GM21737 (cell line): ENCODE results near the gene SHE.

Source experiments
- ATAC-seq: cut with Tn5 transposase; IDR thresholded peaks from one replicate; pipeline ENCODE4 v1.9.1; 2021; ENCODE audit warnings: mild to moderate bottlenecking, moderate library complexity; ENCODE audit not compliant: unreplicated experiment

Gene SHE

DNA sequence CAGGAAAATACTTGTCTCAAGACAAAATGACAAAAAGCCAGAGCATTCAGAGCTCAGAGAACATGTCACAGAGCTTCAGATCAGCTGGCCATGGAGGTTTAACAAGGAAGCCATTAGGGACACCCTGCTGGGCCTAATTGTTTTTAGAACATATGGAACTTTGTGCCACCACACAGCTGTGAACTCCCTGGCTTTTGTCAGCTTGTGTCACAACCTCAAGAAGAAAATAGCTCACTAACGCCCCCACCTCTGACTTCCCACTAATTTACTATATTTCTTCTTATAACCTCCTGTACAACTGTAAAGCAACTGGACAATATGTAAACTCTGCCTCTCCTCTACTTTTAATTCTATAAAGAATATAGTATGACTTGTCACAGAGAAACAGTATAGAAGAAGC is 21.2 kb downstream of the SHE start:
- ATAC-seq: no peak

DNA sequence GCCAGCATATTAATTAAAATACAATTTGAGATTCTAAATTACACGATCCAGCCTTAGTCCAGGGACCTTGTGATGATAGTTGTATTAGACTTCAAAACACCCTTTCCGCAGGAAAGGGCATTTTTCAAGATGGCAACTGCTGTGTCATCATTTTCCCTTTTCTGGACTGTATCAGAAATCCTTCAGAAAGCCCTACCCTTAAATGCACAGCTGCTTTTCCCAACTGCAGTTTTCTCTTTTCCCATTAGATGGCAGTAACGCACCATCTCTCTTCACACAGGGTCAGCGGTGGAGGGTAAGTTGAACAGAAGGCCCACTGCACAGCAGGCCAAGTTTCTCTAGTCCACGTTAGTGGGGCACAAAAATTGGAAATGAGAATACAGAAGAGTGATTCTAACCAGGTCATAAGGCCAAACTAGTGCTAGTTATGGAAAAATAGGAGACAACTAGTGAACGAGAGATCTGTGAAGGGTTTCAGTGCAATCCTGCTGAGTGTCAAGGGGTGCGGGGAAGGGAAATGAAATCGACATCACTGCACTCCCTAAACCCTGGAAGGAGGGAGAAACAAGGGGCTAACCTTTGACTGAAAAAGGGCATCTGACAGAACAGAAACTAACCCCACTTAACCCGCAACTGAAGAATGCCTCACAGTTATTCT is 22.3 kb downstream of the SHE start:
- no peak for ATAC-seq

DNA sequence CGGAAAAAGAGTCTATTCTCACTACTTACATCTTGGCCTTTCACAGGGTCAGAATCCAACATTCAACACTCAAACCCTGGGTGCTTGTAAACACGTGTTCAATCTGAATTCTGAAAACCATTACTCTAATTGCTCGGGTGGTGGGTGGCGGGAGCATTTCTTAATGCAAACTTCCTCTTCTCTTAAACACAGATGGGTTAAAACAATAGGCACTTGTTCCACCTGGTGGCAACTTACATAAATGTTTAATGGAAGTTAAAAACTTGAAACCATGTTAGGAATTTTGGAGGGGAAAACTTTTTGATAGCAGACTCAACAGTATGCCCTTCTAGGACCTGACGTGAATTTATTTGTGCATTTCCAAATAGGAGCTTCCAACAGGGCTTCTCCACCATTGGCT is 23.6 kb downstream of the SHE start:
- ATAC-seq: no peak

DNA sequence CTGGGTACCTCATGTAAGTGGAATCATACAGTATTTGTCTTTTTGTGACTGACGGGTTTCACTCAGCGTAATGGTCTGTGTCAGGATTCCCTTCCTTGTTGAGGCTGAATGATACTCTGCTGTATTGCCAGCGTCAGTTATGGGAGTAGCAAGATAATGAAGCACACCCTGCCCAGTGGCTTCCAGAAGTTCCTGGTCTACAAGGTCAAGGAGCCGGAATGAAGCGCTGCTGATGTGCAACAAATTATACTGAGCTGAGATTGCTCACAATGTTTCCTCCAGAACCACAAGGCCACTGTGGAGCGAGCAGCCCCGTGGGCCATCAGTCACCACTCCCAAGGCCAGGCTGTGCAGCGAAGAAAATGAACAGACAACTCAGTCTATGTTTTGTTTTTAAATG is 24.2 kb downstream of the SHE start:
- no peak for ATAC-seq

DNA sequence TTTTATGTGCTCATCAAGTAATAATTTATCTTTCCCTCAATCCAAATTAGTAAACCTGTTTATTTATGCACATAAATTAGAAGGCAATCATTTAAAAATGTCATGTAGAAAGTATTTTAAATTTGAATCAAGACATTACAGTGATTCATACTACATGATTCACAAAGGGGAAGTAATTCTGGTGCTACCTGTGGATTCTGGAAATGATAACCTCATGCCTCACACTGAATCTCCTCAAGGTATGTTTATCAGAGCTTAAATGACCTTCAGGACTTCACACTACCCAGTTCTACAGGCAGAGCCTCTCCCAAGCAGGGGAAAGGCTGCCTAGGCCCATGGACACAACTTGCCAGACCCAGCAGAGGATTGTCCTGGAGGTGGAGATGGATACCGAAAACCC is 25.4 kb downstream of the SHE start:
- ATAC-seq: no peak

DNA sequence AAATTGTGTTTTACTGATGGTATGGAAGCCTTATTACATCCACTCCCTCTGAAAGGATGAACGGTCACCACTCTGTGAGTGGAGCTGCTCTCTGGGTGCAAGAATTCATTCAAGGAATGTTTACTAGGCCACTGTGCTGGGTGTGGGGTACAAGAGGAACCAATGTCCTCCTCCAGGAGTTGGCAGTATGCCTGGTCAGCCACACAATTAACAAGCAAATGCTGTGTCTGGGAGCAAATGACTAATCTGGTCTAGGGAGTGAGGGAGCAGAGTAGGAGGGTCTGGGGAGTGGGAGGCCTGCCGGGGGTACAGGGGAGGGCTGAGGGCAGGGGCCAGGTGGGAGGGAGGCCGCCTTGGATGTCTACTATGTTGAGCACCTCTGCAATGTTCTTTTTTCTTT is 27.4 kb downstream of the SHE start:
- ATAC-seq: no peak

DNA sequence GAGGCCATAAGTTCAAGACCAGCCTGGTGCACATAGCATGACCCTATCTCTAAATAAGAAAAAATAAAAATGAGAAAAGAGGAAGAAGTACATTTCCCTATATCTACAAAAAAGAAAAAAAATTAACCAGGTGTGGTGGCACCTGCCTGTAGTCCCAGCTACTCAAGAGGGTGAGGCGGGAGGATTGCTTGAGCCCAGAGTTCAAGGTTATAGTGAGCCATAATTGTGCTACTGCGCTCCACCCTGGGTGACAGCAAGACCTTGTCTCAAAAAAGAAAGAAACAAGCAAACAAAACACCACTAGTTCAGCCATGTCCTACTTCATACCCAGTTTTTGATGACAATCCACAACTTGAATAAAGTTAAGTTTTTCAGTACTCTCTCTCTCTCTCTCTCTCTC is 30.9 kb downstream of the SHE start:
- ATAC-seq: no peak

DNA sequence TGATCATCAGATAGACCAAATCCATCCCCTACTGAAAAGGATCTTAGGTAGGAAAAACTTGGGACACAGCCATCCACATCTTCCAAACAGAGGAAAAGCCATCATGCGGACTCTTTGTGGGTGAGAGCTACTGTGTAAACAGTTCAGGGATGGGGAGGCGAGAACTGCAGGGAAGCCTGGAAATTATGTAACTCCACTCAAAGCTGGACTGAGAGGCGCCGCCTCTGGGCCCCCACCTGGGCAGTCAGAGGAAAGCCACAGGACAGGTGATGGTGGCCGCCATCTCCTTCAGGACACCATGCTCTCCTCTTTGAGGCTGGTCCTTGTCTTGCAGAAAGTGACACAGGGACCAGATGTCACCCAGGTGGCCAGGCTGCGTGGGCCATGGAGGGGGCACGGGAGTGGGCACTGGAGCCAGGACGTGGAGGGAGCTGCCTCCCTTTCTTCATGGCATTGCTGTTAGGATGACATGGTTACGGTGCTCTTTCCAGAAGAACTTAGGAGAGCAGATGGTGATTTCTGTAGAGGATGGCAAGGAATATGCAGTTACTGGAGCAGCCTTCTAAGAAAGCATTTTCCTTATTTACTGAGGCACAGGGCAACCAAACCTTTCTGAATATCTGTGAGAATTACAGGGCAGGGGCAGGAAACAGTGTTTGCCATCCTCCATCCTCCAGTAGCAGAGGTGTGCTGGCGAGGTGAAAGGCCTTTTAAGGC is 32.2 kb downstream of the SHE start:
- no peak for ATAC-seq

DNA sequence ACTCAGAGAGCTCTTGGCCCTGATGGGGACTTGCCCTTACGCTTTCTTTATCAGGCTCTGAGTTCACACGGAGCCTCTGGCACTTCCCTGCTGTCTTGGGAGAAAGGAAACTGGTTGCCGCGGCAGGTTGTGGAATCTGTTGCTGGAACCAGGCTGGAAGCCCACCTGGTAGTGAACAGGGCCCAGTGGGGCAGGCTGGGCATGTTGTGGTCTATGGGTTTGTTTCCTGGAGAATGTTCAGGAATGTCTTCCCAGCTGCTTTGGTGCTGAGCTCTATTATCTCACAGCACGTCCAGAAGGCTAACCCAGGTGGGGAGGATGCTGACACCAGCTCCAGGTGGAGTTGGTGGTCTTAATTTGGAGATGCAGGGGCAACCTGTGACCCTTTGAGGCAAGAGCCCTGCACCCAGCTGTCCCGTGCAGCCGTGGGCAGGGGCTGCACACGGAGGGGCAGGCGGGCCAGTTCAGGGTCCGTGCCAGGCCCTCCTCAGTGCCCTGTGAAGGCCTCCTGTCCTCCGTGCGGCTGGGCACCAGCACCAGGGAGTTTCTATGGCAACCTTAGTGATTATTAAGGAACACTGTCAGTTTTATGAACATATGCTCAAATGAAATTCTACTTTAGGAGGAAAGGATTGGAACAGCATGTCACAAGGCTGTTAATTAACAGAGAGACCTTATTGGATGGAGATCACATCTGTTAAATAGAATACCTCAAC is 33.5 kb downstream of the SHE start:
- ATAC-seq: no peak

DNA sequence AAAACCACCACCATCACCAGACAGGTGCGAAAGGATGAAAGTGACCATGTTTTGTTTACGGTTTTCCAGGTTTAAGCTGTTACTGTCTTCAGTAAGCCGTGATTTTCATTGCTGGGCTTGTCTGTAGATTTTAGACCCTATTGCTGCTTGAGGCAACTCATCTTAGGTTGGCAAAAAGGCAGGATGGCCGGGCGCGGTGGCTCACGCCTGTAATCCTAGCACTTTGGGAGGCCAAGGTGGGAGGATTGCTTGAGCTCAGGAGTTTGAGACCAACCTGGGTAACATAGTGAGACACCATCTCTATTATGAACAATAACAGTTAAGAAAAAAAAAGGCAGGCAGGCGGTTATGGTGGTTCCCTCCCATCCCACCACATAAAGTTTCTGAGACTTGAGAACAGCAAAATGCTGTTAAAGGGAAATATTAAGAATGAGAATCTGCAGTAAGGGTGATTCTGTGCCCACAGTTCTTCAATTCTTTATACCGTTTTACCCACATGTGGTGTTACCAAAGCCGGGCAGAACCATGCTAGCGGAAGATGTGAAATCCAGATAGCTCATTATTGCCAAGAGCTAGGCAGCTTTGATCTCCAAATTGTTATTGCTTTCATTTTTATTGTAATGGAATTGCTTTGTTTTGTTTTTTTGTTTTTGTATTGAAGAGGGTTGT is 34.6 kb downstream of the SHE start:
- ATAC-seq: no peak

DNA sequence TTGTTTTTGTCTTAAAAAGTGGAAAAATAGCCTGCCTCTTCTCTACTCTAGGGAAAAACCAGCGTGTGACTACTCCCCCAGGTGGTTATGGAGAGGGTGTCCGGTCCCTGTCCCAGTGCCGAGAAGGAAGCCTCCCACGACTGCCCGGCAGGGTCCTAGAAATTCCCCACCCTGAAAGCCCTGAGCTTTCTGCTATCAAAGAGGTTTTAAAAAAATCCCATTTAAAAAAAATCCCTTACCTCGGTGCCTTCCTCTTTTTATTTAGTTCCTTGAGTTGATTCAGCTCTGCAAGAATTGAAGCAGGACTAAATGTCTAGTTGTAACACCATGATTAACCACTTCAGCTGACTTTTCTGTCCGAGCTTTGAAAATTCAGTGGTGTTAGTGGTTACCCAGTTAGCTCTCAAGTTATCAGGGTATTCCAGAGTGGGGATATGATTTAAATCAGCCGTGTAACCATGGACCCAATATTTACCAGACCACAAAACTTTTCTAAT is 35.2 kb downstream of the SHE start:
- no peak for ATAC-seq

DNA sequence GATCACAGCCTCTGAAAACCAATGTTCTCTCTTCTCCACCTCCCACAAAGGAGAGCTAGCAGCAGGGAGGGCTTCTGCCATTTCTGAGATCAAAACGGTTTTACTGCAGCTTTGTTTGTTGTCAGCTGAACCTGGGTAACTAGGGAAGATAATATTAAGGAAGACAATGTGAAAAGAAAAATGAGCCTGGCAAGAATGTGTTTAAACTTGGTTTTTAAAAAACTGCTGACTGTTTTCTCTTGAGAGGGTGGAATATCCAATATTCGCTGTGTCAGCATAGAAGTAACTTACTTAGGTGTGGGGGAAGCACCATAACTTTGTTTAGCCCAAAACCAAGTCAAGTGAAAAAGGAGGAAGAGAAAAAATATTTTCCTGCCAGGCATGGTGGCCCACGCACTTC is 36.0 kb downstream of the SHE start:
- ATAC-seq: no peak

DNA sequence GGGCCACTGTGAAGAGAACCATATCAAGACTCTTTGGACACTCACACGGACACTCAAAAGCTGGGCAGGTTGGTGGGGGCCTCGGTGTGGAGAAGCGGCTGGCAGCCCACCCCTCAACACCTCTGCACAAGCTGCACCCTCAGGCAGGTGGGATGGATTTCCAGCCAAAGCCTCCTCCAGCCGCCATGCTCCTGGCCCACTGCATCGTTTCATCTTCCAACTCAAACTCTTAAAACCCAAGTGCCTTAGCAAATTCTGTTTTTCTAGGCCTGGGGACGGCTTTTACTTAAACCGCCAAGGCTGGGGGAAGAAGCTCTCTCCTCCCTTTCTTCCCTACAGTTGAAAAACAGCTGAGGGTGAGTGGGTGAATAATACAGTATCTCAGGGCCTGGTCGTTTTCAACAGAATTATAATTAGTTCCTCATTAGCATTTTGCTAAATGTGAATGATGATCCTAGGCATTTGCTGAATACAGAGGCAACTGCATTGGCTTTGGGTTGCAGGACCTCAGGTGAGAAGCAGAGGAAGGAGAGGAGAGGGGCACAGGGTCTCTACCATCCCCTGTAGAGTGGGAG is 36.5 kb downstream of the SHE start:
- ATAC-seq: no peak

DNA sequence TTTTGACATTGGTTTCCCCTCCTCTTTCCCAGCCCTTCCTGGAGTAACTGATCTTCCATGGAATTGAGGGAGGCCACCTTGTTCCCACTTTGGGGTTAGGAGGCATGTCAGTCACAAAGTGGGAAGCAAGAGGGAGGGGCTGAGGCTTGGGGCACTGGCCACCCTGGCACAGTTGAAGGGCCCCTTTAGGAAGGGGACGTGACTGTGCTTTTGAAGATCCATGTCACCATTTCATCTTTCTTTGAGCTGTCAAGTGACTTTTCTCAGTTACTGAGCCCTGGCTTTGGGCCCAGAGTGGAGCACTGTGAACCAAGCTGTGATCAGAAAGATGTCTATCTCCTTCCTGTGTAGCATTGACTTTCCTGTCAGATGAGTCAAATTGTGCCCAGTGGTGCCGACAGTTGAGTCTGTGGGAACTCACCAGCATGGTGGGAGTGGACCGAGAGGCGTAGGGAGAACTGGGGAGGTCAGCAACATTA is 38.7 kb downstream of the SHE start:
- no peak for ATAC-seq

DNA sequence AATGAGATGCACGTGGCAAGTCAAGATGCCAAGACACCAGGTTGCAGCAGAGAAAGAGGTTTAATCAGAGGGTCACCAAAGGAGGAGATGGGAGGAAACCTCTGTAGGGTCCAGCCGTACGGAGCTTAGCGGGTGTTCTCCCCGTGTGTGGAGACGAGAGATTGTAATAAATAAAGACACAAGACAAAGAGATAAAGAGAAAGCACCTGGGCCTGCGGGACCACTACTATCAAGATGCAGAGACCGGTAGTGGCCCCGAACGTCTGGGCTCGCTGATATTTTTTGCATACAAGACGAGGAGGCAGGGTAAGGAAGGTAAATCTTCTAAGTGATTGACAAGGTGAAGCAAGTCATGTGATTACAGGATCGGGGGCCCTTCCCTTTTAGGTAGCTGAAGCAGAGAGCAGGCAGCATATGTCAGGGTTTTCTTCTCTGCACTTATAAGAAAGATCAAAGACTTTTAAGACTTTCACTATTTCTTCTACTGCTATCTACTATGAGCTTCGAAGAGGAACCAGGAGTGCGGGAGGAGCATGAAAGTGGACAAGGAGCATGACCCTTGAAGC is 41.4 kb downstream of the SHE start:
- ATAC-seq: no peak

DNA sequence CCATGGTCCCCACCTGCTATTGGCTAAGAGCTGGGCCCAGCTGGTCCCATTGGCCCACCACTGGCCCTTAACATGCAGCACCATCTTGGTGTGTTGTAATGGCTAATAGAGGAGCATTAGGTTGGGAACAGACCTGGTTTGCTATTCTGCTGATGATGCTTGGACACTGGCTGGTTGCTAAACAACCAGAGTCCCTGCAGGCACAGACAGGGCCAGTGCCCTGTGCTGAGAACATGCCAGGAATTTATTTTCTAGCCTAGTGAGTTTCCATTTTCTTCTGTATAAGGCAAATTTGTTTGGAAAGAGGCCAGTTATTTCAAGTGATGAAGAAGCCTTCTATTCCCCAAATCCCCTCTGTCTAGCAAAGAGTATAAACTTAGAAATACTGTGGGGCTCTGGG is 43.1 kb downstream of the SHE start:
- no peak for ATAC-seq

DNA sequence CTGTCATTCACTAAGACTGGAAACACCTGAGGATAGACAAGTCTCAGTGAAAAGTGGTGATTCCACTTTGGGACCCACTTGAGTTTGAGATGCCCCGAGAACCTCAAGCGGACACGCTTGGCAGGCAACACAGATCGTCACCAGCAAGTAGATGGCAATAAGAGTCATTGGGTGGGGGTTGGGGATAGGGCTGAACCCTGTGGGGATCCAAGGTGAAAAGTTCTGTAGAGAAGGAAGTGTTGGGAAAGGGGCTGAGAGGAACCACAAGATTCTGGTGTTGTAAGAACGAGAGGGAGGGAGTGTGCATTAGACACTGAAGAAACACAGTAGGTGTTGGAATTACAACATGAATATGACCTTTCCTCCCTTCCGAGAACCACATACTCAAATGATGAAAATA is 45.6 kb downstream of the SHE start:
- ATAC-seq: no peak

DNA sequence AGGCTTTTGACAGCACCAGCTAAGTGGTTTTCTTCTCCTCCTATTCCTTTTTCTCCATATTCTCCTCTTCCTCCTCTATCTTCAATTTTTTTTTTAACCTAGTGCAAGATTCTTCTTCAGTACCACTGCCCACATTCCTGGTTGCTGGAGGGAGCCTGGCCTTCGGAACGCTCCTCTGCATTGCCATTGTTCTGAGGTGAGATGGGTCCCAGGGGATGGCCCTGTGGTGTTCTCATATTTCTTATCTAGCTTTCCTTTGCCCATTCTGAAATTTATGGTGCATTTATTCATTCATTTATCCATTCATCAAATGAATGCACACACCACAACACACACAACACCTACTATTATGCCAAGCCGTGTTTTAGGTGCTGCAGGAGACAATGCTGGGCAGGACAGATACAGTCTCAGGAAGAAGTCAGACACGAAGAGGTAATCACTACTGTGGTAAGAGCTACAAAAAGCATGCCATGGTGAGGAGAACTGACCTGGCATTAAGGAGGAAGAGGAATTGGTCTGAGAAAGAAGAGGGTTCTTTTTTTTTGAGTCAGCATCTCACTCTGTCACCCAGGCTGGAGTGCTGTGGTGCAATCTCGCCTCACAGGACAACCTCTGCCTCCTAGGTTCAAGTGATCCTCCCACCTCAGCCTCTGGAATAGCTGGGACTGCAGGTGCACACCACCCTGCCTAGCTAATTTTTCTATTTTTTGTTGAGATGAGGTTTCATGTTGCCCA is 47.7 kb downstream of the SHE start:
- no peak for ATAC-seq

DNA sequence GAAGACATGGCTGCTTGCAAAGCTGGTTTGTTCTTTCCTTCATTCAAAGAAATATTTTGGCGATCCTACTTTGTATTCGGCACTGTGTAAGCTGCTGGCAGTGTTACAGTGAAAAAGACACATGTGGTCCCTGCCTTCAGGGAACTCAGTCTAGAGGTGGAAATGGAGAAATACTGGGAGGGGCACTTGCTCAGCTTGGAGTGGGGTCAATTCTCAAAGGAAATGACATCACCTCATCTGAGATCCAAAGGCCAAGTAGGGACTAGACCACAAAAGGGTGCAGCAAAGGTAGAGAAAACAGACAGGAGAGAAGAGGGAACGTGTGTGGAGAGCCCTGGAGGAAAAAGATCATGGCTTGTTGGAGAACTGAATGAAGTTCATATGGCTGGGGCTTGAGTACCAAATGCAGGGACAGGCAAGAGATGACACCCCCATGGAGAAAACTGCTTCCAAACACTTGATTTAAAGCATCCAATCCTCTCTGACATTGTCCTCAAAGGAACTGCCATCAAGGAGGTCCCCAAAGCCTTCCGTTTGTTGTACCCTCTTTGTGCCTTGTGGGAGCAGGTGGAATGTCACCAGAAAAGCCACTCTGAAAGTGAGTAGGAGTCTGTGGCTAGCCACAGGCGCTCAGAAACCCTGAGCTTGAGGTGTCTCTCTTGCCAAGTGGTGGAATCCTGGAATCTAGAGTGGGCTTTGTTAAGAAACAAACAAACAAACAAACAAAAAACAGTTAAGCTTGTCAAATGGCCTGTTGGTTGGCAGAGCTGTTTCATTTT is 48.4 kb downstream of the SHE start:
- no peak for ATAC-seq
